Stimulated activated CD4-positive, alpha-beta T cell treated with anti-CD3 and anti-CD28 coated beads, Interleukin-15, amount 100 ng/mL, for 24 hours (primary cell): ENCODE data around the gene CLEC3B.
"Not testable (repeated sequence)": the region's sequence is repeated elsewhere in the genome, so short reads cannot be mapped to it uniquely, and the experiment has no call there.

Experiments
- DNase-seq: peaks from one replicate; pipeline ENCODE4 v3.0.0-alpha.2; 2020

CLEC3B gene

DNA sequence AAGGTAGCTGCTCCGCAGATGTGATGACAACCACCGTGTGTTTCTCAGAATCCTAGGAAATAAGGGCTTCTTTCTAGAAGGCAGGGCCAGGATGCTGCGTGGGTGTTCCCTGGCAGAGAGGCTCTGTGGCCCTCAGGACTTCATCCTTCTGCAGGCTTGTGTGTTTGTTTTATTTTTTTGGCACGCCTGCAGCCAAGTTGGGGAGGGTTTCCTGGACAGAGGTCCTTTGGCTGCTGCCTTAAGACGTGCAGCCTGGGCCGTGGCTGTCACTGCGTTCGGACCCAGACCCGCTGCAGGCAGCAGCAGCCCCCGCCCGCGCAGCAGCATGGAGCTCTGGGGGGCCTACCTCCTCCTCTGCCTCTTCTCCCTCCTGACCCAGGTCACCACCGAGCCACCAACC is at the start of gene CLEC3B:
TSS of gene CLEC3B (plus strand) at position 266 of the 400 bp plus-strand sequence. CDS start at position 326, 60 bp downstream.
- DNase-seq: no peak

DNA sequence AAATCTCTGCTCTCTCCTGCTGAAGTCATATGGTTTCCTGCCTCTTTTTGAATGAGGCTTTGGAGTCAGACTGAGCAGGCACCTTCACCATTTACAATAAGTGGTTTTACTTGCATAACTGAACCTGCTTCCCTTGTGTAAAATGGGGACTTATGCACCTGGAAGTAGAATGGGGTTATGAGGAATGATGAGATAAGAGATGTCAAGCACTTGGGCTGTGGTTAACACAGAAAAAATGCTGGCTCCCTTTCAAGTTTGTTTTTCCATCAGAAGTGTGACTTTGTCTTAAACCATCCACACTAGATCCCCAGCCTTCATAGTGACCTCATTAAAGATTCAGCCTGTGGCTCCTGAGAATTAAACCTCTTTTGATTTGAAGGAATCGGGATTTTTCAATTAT is 44.9 kb upstream of the CLEC3B start:
- no peak for DNase-seq

- DNase-seq: no peak
These were observed 44.4 kb upstream of the CLEC3B start for GRCh38 chr3:44981751-44982150.

DNA sequence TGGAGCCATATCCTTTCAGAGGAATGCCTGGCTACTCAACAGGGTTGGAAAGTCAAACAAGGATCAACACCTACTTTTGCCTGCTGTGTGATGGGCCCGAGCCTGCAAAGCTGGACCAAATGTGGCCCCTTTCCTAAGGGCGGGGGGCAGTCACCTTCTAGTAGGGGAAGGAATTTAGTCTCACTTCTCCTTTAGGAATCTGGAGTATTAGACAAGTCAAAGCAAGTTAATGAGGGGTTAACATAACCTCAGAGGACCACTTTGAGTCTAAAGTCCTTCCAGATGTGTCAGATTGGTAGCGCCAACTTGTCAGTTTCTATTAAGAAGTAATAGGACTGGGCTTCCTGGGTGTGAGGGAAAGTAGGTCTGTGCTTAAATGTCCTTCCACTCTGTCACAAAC is 43.3 kb upstream of the CLEC3B start:
- no peak for DNase-seq

DNA sequence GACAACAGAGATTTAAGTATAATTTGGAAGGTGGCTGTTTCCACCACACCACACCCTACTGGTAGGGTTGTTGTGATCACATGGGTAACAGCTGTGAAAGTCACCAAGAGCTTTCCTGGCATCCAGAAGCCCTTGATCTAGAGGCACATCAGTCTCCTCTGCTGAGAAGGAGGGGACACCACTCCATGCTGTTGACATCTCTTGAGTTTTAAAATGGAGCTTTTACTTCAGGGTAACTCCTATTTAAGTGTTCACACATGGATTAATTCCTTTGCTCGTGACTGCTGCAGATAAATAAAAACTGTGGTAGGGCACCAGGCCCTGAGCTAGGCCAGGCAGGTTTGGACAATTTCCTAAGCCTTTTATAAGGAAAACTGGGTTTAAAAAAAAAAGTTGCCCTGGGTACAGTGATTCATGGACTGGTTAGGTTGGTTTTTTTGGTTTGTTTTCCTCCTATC is 42.6 kb upstream of the CLEC3B start:
- DNase-seq: no peak

DNA sequence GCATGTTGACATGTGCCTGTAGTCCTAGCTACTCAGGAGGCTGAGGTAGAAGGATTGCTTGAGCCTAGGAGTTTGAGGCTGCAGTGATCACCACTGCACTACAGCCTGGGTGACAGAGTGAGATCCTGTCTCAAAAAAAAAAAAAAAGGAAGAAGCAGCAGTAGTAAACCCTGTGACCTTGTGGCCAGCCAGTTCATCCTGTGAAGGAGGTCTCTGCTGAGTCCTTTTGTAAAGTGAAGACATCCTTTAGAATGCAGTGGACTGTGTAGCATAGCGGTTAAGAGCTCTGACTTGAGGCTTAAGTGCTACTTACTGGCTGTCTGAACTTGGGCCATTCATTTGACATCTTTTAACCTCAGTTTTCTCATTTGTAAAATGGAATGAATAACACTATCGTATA is 41.8 kb upstream of the CLEC3B start:
- DNase-seq: no peak

DNA sequence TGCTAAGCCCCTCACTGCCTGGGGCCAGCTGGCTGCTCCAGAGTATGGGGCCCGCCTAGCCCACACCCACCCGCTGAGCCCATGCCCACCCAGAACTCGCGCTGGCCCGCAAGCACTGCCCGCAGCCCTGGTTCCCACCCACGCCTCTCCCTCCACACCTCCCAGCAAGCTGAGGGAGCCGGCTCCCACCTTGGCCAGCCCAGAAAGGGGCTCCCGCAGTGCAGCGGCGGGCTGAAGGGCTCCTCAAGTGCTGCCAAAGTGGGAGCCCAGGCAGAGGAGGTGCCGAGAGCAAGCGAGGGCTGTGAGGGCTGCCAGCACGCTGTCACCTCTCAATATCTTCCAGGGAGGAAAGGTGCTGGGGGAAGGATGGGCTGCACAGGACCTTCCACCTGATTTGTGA is 39.8 kb upstream of the CLEC3B start:
- DNase-seq: not testable (repeated sequence)

DNA sequence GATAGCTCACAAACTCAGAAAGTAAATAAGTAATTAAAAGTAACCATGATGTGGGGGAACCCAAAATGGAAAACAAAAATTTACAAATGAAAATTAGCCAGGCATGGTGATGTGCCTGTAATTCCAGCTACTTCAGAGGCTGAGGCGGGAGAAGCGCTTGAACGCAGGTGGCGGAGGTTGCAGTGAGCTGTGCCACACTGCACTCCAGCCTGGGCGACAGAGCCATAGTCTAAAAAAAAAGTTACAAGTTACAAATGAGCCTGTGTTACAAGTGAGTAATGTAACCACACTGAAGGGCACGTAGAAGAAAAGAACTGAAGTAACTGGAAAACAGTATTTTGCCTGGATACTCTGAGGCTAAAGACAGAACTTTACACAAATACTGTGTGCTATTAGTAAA is 38.8 kb upstream of the CLEC3B start:
- DNase-seq: no peak

GRCh38 chr3:44988073-44988472 is 38.0 kb upstream of the CLEC3B start:
- DNase-seq: no peak

DNA sequence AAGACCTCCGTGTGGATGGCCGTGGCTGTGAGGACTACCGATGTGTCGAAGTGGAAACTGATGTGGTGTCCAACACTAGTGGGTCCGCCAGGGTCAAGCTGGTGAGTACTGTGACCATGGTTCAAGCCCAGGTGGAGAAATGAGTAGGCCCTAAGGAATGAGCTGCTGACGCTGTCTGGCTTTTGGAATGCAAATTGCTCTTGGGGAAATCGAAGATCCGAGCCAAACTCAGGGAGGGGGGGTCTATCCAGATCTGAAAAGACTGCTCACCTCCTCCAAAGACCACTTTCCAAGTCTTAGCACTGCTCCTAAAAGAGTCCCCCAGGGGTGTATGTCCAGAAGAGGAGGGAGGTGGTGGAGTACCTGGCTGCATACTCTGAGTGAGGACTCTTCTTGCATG is 37.0 kb upstream of the CLEC3B start:
- no peak for DNase-seq

DNA sequence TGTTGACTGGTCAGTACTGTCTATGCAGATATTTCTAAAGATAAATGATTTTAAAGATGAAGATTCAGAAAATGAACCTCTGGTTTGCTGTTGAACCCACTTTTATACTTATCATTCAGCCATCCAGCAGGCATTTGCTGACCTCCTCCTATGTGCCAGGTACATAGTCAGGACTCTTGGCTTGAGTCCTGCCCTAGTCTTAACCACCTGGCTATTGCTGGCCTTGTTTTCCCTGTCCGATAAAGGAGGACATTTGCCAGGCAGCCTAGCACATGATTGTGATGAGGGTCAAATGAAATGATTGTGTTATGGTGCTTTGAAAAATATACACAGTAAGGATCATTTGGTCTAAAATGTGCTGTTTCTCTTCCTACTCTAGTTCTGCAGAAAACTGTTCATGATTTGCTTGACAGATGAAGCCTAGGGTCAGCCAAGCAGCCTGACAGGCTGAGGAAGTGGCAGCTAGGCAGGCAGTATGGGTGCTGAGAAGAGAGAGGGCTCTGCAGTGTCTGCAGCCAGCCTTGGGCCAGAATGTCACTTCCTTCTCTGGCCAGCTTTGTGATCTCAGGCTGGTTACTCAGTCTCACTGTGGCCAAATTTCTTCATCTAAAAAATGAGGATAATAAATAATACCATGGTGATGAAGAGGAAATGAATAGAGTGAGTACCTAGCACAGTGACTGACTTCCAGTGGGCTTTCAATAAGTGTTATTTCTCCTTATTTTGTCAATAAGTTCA is 36.3 kb upstream of the CLEC3B start:
- DNase-seq: no peak

DNA sequence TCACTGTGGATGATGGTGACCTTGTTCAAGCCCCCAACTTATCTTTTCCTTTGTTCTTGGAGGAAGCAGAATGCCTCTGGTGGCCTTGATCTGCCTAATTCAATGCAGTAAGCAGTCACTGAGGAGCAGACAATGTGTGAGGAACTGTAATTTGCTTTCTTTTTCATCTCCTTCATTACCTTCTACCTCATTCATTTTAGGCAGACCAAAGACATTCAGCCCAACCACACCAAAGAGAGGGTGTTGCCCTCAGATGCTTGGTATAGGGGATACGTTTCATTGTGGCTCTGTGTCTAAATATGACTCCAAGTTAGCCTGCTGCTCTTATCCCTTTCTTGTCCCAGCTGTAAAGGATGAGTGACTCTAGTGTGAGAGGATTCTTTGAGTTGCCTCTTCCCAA is 34.8 kb upstream of the CLEC3B start:
- no peak for DNase-seq

DNA sequence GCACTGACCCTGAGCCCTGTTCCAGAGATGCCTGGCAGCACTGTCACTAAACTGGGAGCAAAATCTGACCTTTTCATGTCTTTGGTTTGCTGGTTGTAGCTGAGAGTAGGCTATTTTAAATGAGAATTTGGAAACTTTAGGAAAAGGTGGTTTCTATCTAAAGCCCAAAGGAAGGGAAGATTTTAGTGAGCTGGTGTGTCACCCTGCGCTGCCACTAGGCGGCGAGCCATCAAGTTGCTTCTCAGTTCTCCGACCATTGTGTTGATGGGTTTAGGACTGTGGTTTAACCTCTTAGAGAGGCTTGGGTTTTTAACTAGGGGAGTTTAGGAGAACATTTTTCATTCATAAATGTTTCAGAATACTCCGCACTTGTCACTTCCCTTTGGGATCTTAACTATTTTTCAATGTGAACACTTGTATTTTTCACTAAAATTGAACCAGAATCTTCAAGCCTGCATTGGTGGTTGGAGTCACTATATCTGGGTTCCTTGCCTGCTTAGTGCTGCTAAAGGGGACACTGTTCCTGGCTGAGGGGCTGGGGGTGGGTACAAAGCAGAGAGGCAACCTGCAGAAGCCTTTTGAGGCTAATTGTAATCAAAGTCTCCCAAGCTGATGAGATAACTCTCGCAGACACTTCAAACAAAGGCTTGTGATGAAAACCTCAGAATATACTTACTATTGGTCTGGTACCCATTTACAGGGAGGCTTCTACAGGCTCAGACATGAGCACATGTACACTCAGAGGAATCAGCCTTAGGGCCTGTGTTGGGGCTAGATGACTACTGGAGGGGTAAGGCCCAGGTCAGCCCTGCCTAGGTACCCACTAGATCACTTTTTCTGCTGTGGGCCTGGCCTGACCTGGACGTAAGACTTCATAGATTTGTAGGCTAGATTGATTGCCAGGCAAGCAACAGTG is 33.3 kb upstream of the CLEC3B start:
- peak; percentile 28 for DNase-seq

GRCh38 chr3:44993471-44994205 is 32.5 kb upstream of the CLEC3B start:
- no peak for DNase-seq

- no peak for DNase-seq
These were observed 30.8 kb upstream of the CLEC3B start for GRCh38 chr3:44995142-44995770.

DNA sequence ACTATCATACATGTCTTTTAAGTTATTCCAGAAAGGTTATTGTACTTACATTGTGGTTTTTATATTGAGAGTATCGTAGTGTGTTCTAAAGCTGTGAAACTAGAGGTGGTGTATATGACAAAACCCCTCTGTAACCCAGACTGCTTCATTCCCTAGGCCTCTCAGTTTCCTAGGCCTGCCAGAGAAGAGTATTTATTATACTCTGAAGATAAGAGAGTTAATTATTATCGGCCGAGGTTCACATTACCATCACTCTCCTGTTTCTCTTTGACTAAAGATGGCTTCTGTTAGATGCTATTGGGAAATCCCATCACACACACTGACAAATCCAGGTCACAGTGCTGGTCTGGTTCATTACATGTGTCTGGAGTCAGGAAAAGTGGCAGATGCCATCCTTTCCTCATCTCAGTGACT is 29.5 kb upstream of the CLEC3B start:
- no peak for DNase-seq

DNA sequence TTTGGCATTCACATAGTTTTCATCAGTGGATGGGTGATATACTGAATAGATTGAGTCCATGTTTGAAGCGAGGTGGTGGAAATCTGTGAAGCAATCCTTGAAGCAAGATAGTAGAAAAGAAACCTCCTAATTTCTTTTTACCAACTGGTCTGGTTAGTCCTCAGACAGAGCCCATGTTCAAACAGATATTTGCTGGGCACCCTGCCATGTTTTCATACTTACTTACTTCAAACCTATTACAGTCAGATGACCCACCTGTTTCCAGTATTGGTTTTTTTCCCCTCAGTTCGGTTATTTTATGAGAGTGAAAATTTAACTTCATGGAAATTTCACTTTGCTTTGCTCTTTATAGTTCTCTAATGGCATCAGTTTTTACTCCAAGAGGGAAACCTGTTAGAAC is 26.3 kb upstream of the CLEC3B start:
- no peak for DNase-seq

- no peak for DNase-seq
These were observed 25.3 kb upstream of the CLEC3B start for GRCh38 chr3:45000823-45001222.

DNA sequence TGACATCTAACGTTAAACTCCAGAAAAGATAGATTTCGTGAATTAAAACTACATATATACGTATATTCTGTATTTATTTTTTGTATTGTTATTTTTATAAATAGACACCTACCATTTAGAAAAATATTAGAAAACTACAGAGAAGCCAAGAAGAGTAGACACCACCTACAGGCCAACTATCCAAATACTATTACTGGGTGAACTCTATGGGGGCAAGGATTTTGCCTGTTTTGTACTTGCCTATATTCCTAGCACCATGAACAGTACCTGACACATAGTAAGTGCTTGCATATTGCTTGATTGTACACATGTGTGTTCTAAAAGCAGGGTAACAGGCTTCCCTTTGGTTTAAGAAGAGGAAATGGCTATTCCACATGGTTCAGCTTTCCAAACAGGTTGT is 24.4 kb upstream of the CLEC3B start:
- DNase-seq: no peak

DNA sequence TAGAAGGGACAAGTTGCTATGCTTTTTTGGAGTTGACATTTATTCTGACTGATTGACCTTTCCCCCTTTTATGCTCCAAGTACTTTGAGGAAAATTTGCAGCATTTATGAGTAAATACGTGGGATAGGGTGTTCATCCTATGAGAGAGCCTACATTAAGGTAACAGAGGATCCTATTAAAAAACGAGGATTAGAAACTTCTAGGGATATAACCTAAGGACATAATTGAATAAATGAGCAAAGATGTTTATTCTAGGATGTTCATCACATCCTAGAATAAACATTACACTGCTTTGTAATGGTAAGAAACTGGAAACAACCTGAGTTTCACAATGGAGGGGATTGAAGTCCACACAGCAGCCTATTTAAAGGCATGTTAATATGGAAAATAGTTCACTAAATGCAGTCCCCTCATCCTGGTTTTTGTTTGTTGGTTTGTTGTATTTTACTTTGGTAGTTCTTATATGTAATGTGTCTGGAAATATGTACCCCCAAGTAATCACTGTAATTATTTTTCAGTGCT is 23.9 kb upstream of the CLEC3B start:
- DNase-seq: no peak

DNA sequence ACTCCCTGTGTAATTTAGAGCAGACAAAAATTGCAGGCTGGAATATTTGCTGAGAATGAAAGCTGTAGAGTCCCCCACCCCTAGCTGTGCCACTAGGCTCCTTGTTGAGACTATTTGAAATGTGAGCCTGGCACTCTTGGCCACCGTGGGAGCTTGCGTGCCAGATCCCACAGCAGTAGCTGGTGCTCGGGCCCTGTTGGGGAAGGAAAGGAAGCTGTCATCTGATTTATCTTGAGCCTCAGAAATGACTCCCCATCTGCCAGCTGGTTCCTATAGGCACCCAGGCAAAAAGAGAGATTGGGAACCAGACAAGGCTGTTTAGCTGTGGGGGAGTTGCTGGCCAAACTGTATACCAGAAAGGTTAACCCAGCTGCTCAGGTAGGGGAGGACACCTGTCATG is 23.4 kb upstream of the CLEC3B start:
- DNase-seq: no peak

DNA sequence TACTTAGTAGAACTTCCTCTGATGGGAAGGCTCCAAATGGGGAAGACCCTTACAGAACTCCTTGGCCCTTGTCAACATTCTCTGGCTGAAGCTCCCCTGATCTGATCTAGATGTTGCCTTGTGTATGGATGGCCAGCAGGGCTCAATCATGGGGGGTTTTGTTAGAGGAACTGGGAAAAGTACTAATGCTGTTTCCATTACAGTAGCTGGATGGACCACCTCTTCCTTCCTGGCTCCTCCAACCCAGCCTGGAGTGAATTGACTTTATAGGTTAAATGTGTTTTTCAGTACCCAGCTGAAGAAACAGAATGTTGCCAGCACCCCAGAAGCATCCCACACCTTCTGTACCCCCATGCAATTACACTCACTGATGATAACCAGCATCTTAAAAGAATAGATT is 22.7 kb upstream of the CLEC3B start:
- no peak for DNase-seq

DNA sequence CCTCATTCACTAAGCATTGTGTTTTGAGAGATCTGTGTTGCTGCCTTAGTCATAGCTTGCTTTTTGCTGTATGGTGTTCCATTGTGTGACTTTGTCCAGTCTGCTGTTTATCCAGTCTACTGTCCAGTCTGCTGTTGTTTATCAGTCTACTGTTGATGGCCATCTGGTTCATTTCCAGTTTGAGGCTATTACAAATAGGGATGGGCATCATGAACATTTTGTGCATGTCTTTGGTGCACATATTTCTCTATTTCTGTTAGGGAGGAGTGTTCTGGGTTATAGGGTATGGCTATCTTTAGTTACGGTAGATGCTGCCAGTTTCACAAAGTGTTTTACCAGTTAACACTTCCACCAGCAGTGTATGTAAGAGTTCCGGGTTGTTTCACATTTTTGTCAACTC is 22.2 kb upstream of the CLEC3B start:
- no peak for DNase-seq
